ENCODE results near the gene STC2. TPM values are rescaled to one million over a fixed set of nuclear protein-coding genes. Genes with fewer than 3 reads are reported as not detected.
A peak's percentile ranks its signal among the peaks of the same experiment; 100 is the strongest.

STC2 gene
- total RNA-seq, 1 donor from 2014 or later = 8.8 TPM

- no peak for DNase-seq (ENCODE audit: low spot score)
Measured at GRCh38 chr5:173329491-173330337, 1.5 kb upstream of the STC2 start.

- no peak for DNase-seq (ENCODE audit: low spot score)
Measured at GRCh38 chr5:173328844-173329490, 753 bp upstream of the STC2 start.

GRCh38 chr5:173327084-173327947 lies 898 bp downstream of the STC2 start:
- DNase-seq (ENCODE audit: low spot score) = no peak

GRCh38 chr5:173326501-173326960 lies 1.7 kb downstream of the STC2 start:
- no peak for DNase-seq (ENCODE audit: low spot score)

GRCh38 chr5:173325091-173325698 lies 3.0 kb downstream of the STC2 start:
- DNase-seq (ENCODE audit: low spot score) = no peak

GRCh38 chr5:173324115-173325001 lies 3.9 kb downstream of the STC2 start:
- DNase-seq (ENCODE audit: low spot score) = peak; percentile 72

GRCh38 chr5:173323799-173324114 lies 4.5 kb downstream of the STC2 start:
- no peak for DNase-seq (ENCODE audit: low spot score)

GRCh38 chr5:173323106-173323798 lies 5.0 kb downstream of the STC2 start:
- no peak for DNase-seq (ENCODE audit: low spot score)

GRCh38 chr5:173321886-173322285 lies 6.3 kb downstream of the STC2 start:
- no peak for DNase-seq (ENCODE audit: low spot score)

GRCh38 chr5:173320259-173320658 lies 8.0 kb downstream of the STC2 start:
- DNase-seq (ENCODE audit: low spot score) = no peak

GRCh38 chr5:173319646-173320045 lies 8.6 kb downstream of the STC2 start:
- DNase-seq (ENCODE audit: low spot score) = no peak

GRCh38 chr5:173318881-173319620 lies 9.2 kb downstream of the STC2 start:
- no peak for DNase-seq (ENCODE audit: low spot score)

GRCh38 chr5:173318330-173318729 lies 9.9 kb downstream of the STC2 start:
- no peak for DNase-seq (ENCODE audit: low spot score)

- no peak for DNase-seq (ENCODE audit: low spot score)
Measured at GRCh38 chr5:173317852-173318251, 10.4 kb downstream of the STC2 start.

- DNase-seq (ENCODE audit: low spot score) = no peak
Measured at GRCh38 chr5:173317091-173317730, 11.0 kb downstream of the STC2 start.

GRCh38 chr5:173316339-173317020 lies 11.7 kb downstream of the STC2 start:
- DNase-seq (ENCODE audit: low spot score) = no peak

- DNase-seq (ENCODE audit: low spot score) = no peak
Measured at GRCh38 chr5:173315495-173316338, 12.5 kb downstream of the STC2 start.
